Activated B cell treated with CpG ODN at 0.5 μM for 24 hours (primary cell): ENCODE measurements around the gene KMT2E. TPM values are rescaled to one million over a fixed set of nuclear protein-coding genes. Genes with fewer than 3 reads are reported as not detected.

Experiments used
- ATAC-seq: fragments of 200-7000 bp; cut with Tn5 transposase; one replicate; pipeline ENCODE4 v1.10.0; 2021; ENCODE audit warnings: low read depth, mild to moderate bottlenecking, moderate library complexity
- CTCF ChIA-PET: fragments of 350-600 bp; sonication (Branson Sonifier 250); formaldehyde crosslinking; loops from one replicate; lab custom pipeline; 2021; ENCODE audit warnings: antibody characterized with exemption; lab: Charles Lee
- POLR2A ChIA-PET: fragments of 350-600 bp; sonication (Branson Sonifier 250); formaldehyde crosslinking; loops from one replicate; lab custom pipeline; 2021; ENCODE audit warnings: antibody characterized with exemption; lab: Charles Lee
- DNase-seq: peaks from one replicate; pipeline ENCODE4 v3.0.0; 2022
- H3K27ac Mint-ChIP-seq: one replicate; pipeline ENCODE4 v1.8.0; 2020; ENCODE audit warnings: mixed read lengths
- H3K27me3 Mint-ChIP-seq: one replicate; pipeline ENCODE4 v1.8.0; 2021; ENCODE audit warnings: mixed read lengths
- H3K36me3 Mint-ChIP-seq: one replicate; pipeline ENCODE4 v1.8.0; 2021; ENCODE audit warnings: low read depth, mixed read lengths
- H3K4me1 Mint-ChIP-seq: one replicate; pipeline ENCODE4 v1.8.0; 2021; ENCODE audit warnings: mixed read lengths
- H3K4me3 Mint-ChIP-seq: one replicate; pipeline ENCODE4 v1.8.0; 2020; ENCODE audit warnings: mild to moderate bottlenecking, mixed read lengths
- H3K9me3 Mint-ChIP-seq: one replicate; pipeline ENCODE4 v1.8.0; 2020; ENCODE audit warnings: mixed read lengths
- intact Hi-C: fragments of 100-400 bp; cut with micrococcal nuclease; formaldehyde crosslinking; loops from one replicate; pipeline ENCODE4 v1.15.1; 2024
- total RNA-seq: library from RNA; stranded (reverse); gene quantifications from 2 replicates; pipeline ENCODE4 v1.2.3, GENCODE V29; 2022
- TF ChIP-seq, protein P1 (sequence below): fragments of 200-600 bp; IDR thresholded peaks from one replicate; pipeline ENCODE4 v1.8.0; 2022; ENCODE audit warnings: antibody characterized with exemption, mild to moderate bottlenecking

The KMT2E gene
- total RNA-seq, 1 donor from 2014 or later, result 183 TPM

- peaks cover 75% of the 10 kb centered on the region for H3K4me1 Mint-ChIP-seq
- H3K27ac Mint-ChIP-seq, result no peak overlapping the region
- no peak for ATAC-seq
- intact Hi-C loops, result loop anchor here (10.0 kb wide), 1 partner anchor 1944 kb away; the partner anchor contains the start of genes ARMC10 and FBXL13
- H3K9me3 Mint-ChIP-seq, result no peaks in the 10 kb centered on the region
- CTCF ChIA-PET, result interaction anchor here (2.3 kb wide), 1 partner anchor 38 kb away, joined by 6 read pairs; no protein-coding TSS in a partner anchor
- H3K27me3 Mint-ChIP-seq, result no peaks in the 10 kb centered on the region
- TF ChIP-seq, protein P1, sequence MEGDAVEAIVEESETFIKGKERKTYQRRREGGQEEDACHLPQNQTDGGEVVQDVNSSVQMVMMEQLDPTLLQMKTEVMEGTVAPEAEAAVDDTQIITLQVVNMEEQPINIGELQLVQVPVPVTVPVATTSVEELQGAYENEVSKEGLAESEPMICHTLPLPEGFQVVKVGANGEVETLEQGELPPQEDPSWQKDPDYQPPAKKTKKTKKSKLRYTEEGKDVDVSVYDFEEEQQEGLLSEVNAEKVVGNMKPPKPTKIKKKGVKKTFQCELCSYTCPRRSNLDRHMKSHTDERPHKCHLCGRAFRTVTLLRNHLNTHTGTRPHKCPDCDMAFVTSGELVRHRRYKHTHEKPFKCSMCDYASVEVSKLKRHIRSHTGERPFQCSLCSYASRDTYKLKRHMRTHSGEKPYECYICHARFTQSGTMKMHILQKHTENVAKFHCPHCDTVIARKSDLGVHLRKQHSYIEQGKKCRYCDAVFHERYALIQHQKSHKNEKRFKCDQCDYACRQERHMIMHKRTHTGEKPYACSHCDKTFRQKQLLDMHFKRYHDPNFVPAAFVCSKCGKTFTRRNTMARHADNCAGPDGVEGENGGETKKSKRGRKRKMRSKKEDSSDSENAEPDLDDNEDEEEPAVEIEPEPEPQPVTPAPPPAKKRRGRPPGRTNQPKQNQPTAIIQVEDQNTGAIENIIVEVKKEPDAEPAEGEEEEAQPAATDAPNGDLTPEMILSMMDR, result no peak
- no peak for DNase-seq
- POLR2A ChIA-PET, result interaction anchor here (0.5 to 10.7 kb wide), 6 partner anchors 8 to 172 kb away, joined by 3 to 328 read pairs (median 6); no protein-coding TSS in a partner anchor
- peaks cover 34% of the 10 kb centered on the region for H3K36me3 Mint-ChIP-seq
- peak overlapping the region; percentile 52 for H3K4me3 Mint-ChIP-seq
Observed at GRCh38 chr7:105019269-105019668, 5.3 kb downstream of the KMT2E start.

GRCh38 chr7:105020926-105021325 is 6.9 kb downstream of the KMT2E start:
- peaks cover 88% of the 10 kb centered on the region for H3K4me1 Mint-ChIP-seq
- TF ChIP-seq, protein P1, result no peak
- peak overlapping the region; percentile 38 for H3K4me3 Mint-ChIP-seq
- ATAC-seq (peak; percentile 18), DNase-seq (no peak)
- ChIA-PET POLR2A (interaction anchor here (2.1 to 3.0 kb wide), 2 partner anchors 37 to 40 kb away, joined by 9 to 12 read pairs; no protein-coding TSS in a partner anchor), CTCF (interaction anchor here (1.3 to 2.3 kb wide), 2 partner anchors 18 to 40 kb away, joined by 3 to 6 read pairs; no protein-coding TSS in a partner anchor)
- H3K9me3 Mint-ChIP-seq, result no peaks in the 10 kb centered on the region
- no peaks in the 10 kb centered on the region for H3K27me3 Mint-ChIP-seq
- H3K36me3 Mint-ChIP-seq, result peaks cover 21% of the 10 kb centered on the region
- peak overlapping the region; percentile 70 for H3K27ac Mint-ChIP-seq
- intact Hi-C loops, result no loop called here

DNA sequence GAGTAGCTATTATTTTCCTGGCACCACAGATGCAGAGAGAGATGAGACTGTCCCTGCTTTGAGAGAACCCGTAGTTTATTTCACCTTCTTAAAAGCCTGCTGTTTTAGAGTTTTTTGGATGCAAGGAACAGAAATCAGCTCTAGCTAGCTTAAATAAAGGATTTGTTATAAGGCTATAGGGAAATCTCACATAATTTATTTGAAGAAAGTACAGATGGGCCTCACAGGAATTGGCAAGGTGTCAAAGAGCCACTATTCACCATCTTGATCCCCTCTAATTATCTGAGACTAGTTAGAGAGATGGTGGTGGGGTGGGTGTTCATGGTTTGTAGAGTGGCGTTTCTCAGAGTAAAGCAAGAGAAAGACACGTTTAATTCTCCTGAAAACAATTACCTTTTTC is 7.3 kb downstream of the KMT2E start:
- Mint-ChIP-seq H3K36me3 (peaks cover 19% of the 10 kb centered on the region), H3K4me1 (peaks cover 88% of the 10 kb centered on the region), H3K9me3 (no peaks in the 10 kb centered on the region), H3K4me3 (peak overlapping the region; percentile 38), H3K27ac (peak overlapping the region; percentile 70), H3K27me3 (no peaks in the 10 kb centered on the region)
- intact Hi-C loops, result no loop called here
- POLR2A ChIA-PET, result interaction anchor here (3.0 kb wide), 1 partner anchor 40 kb away, joined by 12 read pairs; no protein-coding TSS in a partner anchor
- TF ChIP-seq, protein P1, result no peak
- CTCF ChIA-PET, result interaction anchor here (1.3 to 2.3 kb wide), 2 partner anchors 18 to 40 kb away, joined by 3 to 6 read pairs; no protein-coding TSS in a partner anchor
- DNase-seq (no peak), ATAC-seq (no peak)

- ChIA-PET POLR2A (interaction anchor here (1.0 to 1.6 kb wide), 3 partner anchors 8 to 38 kb away, joined by 3 to 14 read pairs (median 3); partner anchors contain the start of gene KMT2E), CTCF (no interaction called here)
- ATAC-seq (no peak), DNase-seq (no peak)
- intact Hi-C loops, result loop anchor here (1.0 kb wide), 1 partner anchor 8 kb away; the partner anchor contains the start of gene KMT2E
- Mint-ChIP-seq H3K4me3 (peak overlapping the region; percentile 33), H3K27me3 (no peaks in the 10 kb centered on the region), H3K36me3 (peaks cover 16% of the 10 kb centered on the region), H3K4me1 (peaks cover 87% of the 10 kb centered on the region), H3K27ac (peak overlapping the region; percentile 70), H3K9me3 (no peaks in the 10 kb centered on the region)
- TF ChIP-seq, protein P1, result no peak
Observed at GRCh38 chr7:105021967-105022366, 8.0 kb downstream of the KMT2E start.

DNA sequence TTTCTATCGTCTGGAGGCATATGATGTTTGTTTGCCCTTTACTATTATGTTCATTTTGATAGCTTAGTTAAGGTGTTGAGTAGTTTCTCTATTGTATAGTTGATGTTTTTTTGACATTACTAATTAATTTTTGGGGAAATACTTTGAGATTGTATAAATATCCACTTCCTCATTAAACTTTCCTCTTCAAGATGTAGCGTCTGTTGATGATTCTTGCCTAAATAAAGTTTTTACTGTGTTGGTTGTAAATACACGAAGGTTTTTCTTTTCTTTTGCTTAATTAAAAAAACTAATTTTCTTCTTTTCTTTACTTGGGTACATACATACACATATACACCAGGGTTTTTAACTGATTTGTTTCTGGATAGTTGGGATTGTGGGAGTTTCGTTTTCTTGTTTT is 8.5 kb downstream of the KMT2E start:
- H3K36me3 Mint-ChIP-seq, result peaks cover 13% of the 10 kb centered on the region
- no peaks in the 10 kb centered on the region for H3K9me3 Mint-ChIP-seq
- ATAC-seq (no peak), DNase-seq (no peak)
- H3K4me3 Mint-ChIP-seq, result peak overlapping the region; percentile 33
- H3K4me1 Mint-ChIP-seq, result peaks cover 87% of the 10 kb centered on the region
- H3K27me3 Mint-ChIP-seq, result no peaks in the 10 kb centered on the region
- TF ChIP-seq, protein P1, result no peak
- CTCF ChIA-PET, result no interaction called here
- peak overlapping the region; percentile 70 for H3K27ac Mint-ChIP-seq
- POLR2A ChIA-PET, result interaction anchor here (0.9 to 1.6 kb wide), 4 partner anchors 9 to 38 kb away, joined by 3 to 14 read pairs (median 3); partner anchors contain the start of gene KMT2E
- intact Hi-C loops, result loop anchor here (1.0 kb wide), 1 partner anchor 8 kb away; the partner anchor contains the start of gene KMT2E
